NCI-H1436 treated with DMSO at 0.1 percent for 48 hours (cell line): ENCODE measurements around the gene SYF2.
"Not testable (repeated sequence)": the region's sequence is repeated elsewhere in the genome, so short reads cannot be mapped to it uniquely, and the experiment has no call there.

ENCODE experiments used
- DNase-seq: peaks from one replicate; lab custom pipeline; 2025; lab: John Stamatoyannopoulos, UW

The SYF2 gene

GRCh38 chr1:25232027-25232865 lies at the start of gene SYF2:
SYF2 (minus strand) TSS chr1:25232502; CDS start chr1:25232467, 35 bp downstream.
- DNase-seq, result peak; percentile 74

- DNase-seq, result not testable (repeated sequence)
These were observed 47.4 kb upstream of the SYF2 start for GRCh38 chr1:25279693-25280111.

GRCh38 chr1:25278790-25279189 lies 46.5 kb upstream of the SYF2 start:
- DNase-seq, result not testable (repeated sequence)

GRCh38 chr1:25278358-25278757 lies 46.1 kb upstream of the SYF2 start:
- not testable (repeated sequence) for DNase-seq

GRCh38 chr1:25277295-25277694 lies 45.0 kb upstream of the SYF2 start:
- DNase-seq, result not testable (repeated sequence)

- DNase-seq, result not testable (repeated sequence)
These were observed 43.3 kb upstream of the SYF2 start for GRCh38 chr1:25275648-25276047.

GRCh38 chr1:25272238-25272637 lies 39.9 kb upstream of the SYF2 start, which contains the start of gene RHD:
RHD (plus strand) TSS chr1:25272509; CDS start chr1:25272548, 39 bp downstream.
- not testable (repeated sequence) for DNase-seq

GRCh38 chr1:25268143-25268760 lies 36.0 kb upstream of the SYF2 start:
- DNase-seq, result not testable (repeated sequence)

GRCh38 chr1:25267288-25268142 lies 35.2 kb upstream of the SYF2 start:
- peak; percentile 15 for DNase-seq

- DNase-seq, result not testable (repeated sequence)
These were observed 34.4 kb upstream of the SYF2 start for GRCh38 chr1:25266554-25267287.

- not testable (repeated sequence) for DNase-seq
These were observed 28.0 kb upstream of the SYF2 start for GRCh38 chr1:25260336-25260735.

GRCh38 chr1:25259813-25260212 lies 27.5 kb upstream of the SYF2 start:
- DNase-seq, result not testable (repeated sequence)

- no peak for DNase-seq
These were observed 24.9 kb upstream of the SYF2 start for GRCh38 chr1:25257196-25257595.

- no peak for DNase-seq
These were observed 24.3 kb upstream of the SYF2 start for GRCh38 chr1:25256578-25256965.

- DNase-seq, result no peak
These were observed 23.6 kb upstream of the SYF2 start for GRCh38 chr1:25255706-25256577.

GRCh38 chr1:25253911-25254310 lies 21.6 kb upstream of the SYF2 start:
- no peak for DNase-seq

- DNase-seq, result no peak
These were observed 15.8 kb upstream of the SYF2 start for GRCh38 chr1:25247829-25248754.

- DNase-seq, result peak; percentile 90
These were observed 14.9 kb upstream of the SYF2 start, which contains the start of gene RSRP1 for GRCh38 chr1:25247024-25247828. RSRP1 (minus strand) TSS chr1:25247454; CDS start chr1:25246963, 491 bp downstream.
